A673 (cell line): ENCODE data around the gene TESPA1. TPM values are rescaled to one million over a fixed set of nuclear protein-coding genes. Genes with fewer than 3 reads are reported as not detected.

Experiments used
- BruUV-seq: library from RNA; stranded (reverse); fragments of 400-500 nt; replicated peaks from 2 replicates; lab custom pipeline; 2021; lab: Mats Ljungman, UMichigan
- CTCF ChIA-PET: fragments of 300-600 bp; sonication (Branson Sonifier 250); formaldehyde crosslinking; loops from one replicate; lab custom pipeline; 2022; ENCODE audit warnings: antibody characterized with exemption; lab: Charles Lee
- POLR2A ChIA-PET: fragments of 300-600 bp; sonication (Branson Sonifier 250); formaldehyde crosslinking; loops from one replicate; lab custom pipeline; 2022; ENCODE audit warnings: antibody characterized with exemption; ENCODE audit not compliant: low non-redundant PET; lab: Charles Lee
- DNase-seq: peaks from one replicate; pipeline ENCODE4 v3.0.0-alpha.2; 2015; ENCODE audit warnings: low spot score
- H3K27ac ChIP-seq: fragments of 200-600 bp; sonication (generic); 2 replicates; pipeline ENCODE4 v1.5.1; 2016; ENCODE audit warnings: mixed run types, low read depth, mild to moderate bottlenecking, mixed read lengths, antibody characterized with exemption, low read length; ENCODE audit not compliant: poor library complexity, severe bottlenecking
- H3K27me3 ChIP-seq: fragments of 200-600 bp; sonication (generic); replicated peaks from 2 replicates; pipeline ENCODE4 v1.6.1; 2017; ENCODE audit warnings: mixed run types, low read depth, mild to moderate bottlenecking, mixed read lengths, antibody characterized with exemption, low read length; ENCODE audit not compliant: insufficient read depth, poor library complexity
- H3K36me3 ChIP-seq: fragments of 200-600 bp; sonication (generic); 2 replicates; pipeline ENCODE4 v1.6.1; 2016; ENCODE audit warnings: mixed run types, mild to moderate bottlenecking, mixed read lengths, antibody characterized with exemption, low read length; ENCODE audit not compliant: insufficient read depth, poor library complexity, severe bottlenecking
- H3K4me1 ChIP-seq: fragments of 200-600 bp; sonication (generic); 2 replicates; pipeline ENCODE4 v1.6.1; 2017; ENCODE audit warnings: mixed run types, mild to moderate bottlenecking, mixed read lengths, antibody characterized with exemption, low read length; ENCODE audit not compliant: insufficient read depth, poor library complexity, severe bottlenecking
- H3K4me3 ChIP-seq: fragments of 200-600 bp; sonication (generic); 2 replicates; pipeline ENCODE4 v1.5.1; 2016; ENCODE audit warnings: low read depth, mixed run types, mild to moderate bottlenecking, mixed read lengths, low read length; ENCODE audit not compliant: poor library complexity, severe bottlenecking
- H3K9me3 ChIP-seq: fragments of 200-600 bp; sonication (generic); 2 replicates; pipeline ENCODE4 v1.6.1; 2016; ENCODE audit warnings: mixed run types, low read depth, mild to moderate bottlenecking, mixed read lengths, antibody characterized with exemption, low read length; ENCODE audit not compliant: poor library complexity, severe bottlenecking
- EZH2 ChIP-seq: fragments of 200-600 bp; sonication (generic); IDR thresholded peaks from 2 replicates; pipeline ENCODE4 v1.6.1; 2017; ENCODE audit warnings: borderline replicate concordance, low read depth, mild to moderate bottlenecking, mixed read lengths, antibody characterized with exemption, low read length; ENCODE audit not compliant: poor library complexity, severe bottlenecking
- intact Hi-C: fragments of 100-400 bp; cut with micrococcal nuclease; formaldehyde crosslinking; loops from one replicate; pipeline ENCODE4 v1.10.0; 2022; ENCODE audit not compliant: unreplicated experiment
- total RNA-seq: library from RNA; stranded (reverse); gene quantifications from 2 replicates; pipeline ENCODE4 v1.2.3, GENCODE V29; 2021
- TF ChIP-seq, protein P1 (sequence below): fragments of 300-800, 200-600 bp; sonication (generic); conservative IDR thresholded peaks from 2 replicates; pipeline ENCODE4 v1.5.1; 2017; ENCODE audit warnings: low read depth, mild to moderate bottlenecking, antibody characterized with exemption, low read length, moderate library complexity, mixed read lengths

TESPA1 gene
- total RNA-seq, 1 experiment from 2014 or later = not detected

DNA sequence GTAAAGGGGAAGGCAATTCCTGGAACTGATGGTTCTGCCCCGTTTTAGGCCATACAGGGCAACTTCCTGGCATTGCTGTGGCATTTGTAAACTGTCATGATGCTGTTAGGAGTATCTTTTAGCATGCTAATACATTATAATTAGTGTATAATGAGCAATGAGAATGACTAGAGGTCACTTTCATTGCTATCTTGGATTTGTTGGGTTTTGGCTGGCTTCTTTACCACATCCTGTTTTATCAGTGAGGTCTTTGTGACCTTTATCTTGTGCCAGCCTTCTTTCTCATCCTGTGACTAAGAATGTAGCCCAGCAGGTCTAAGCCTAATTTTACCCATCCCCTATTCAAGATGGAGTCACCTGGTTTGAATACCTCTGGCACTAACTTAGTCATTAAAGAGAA, 51.2 kb downstream of the TESPA1 start:
- no peaks in the 10 kb centered on the region for H3K36me3 ChIP-seq
- no peak overlapping the region for H3K4me3 ChIP-seq
- peaks cover 9% of the 10 kb centered on the region for H3K9me3 ChIP-seq
- TF ChIP-seq, protein P1, sequence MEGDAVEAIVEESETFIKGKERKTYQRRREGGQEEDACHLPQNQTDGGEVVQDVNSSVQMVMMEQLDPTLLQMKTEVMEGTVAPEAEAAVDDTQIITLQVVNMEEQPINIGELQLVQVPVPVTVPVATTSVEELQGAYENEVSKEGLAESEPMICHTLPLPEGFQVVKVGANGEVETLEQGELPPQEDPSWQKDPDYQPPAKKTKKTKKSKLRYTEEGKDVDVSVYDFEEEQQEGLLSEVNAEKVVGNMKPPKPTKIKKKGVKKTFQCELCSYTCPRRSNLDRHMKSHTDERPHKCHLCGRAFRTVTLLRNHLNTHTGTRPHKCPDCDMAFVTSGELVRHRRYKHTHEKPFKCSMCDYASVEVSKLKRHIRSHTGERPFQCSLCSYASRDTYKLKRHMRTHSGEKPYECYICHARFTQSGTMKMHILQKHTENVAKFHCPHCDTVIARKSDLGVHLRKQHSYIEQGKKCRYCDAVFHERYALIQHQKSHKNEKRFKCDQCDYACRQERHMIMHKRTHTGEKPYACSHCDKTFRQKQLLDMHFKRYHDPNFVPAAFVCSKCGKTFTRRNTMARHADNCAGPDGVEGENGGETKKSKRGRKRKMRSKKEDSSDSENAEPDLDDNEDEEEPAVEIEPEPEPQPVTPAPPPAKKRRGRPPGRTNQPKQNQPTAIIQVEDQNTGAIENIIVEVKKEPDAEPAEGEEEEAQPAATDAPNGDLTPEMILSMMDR = no peak
- TF ChIP-seq EZH2 = no peak
- H3K27me3 ChIP-seq = no peaks in the 10 kb centered on the region
- H3K4me1 ChIP-seq = no peaks in the 10 kb centered on the region
- no TSS peak for BruUV-seq
- no peak for DNase-seq
- CTCF ChIA-PET = no interaction called here
- intact Hi-C loops = no loop called here
- H3K27ac ChIP-seq = no peak overlapping the region
- POLR2A ChIA-PET = no interaction called here

DNA sequence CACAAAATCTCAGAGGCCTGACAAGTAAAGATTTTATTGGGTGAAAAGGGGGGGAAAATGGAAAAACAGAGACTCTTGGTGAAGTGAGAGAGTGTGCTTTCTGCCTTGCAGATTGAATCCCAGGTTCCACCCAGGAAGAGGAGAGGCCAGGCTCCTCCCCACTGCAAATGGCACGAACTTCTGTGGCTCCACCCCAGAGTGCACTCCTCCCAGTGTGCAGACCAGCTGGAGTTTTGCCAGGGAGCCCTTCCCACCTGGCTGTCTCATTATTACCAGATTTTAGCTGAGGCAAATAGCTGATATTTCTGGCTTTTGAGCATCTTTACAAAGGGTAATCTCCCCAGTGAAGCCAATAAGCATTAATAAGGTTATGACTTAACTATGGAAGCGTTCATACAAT, 51.9 kb downstream of the TESPA1 start:
- Histone ChIP-seq H3K27ac (no peak overlapping the region), H3K27me3 (no peaks in the 10 kb centered on the region), H3K36me3 (no peaks in the 10 kb centered on the region), H3K9me3 (peaks cover 9% of the 10 kb centered on the region), H3K4me3 (no peak overlapping the region), H3K4me1 (no peaks in the 10 kb centered on the region)
- ChIA-PET POLR2A (no interaction called here), CTCF (no interaction called here)
- no TSS peak for BruUV-seq
- no peak for DNase-seq
- TF ChIP-seq, protein P1 = no peak
- TF ChIP-seq EZH2 = no peak
- intact Hi-C loops = no loop called here

DNA sequence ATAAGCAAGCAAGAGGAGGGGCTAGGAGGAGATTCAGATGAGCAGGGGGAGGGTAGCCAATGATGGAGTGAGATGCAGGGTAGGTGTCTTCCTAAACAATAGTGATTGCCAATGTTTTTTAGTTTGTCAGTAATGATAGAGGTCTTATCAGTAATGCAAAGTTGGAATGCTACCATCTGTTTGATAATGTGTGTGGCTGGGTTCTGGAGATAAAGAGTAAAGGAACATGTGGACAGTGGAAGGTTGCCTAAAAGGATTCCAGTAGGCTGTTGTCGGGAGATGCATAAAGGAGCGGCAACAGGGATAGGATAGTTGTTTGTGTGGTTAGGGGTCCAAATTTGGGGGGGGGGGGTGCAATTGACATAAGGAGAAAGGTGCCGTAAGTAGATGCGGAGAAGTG, 52.5 kb downstream of the TESPA1 start:
- Histone ChIP-seq H3K9me3 (peaks cover 9% of the 10 kb centered on the region), H3K4me1 (no peaks in the 10 kb centered on the region), H3K4me3 (no peak overlapping the region), H3K36me3 (no peaks in the 10 kb centered on the region), H3K27ac (no peak overlapping the region), H3K27me3 (no peaks in the 10 kb centered on the region)
- intact Hi-C loops = no loop called here
- DNase-seq = no peak
- TF ChIP-seq EZH2 = no peak
- TF ChIP-seq, protein P1 = no peak
- ChIA-PET POLR2A (no interaction called here), CTCF (no interaction called here)
- BruUV-seq = no TSS peak
